Activated B cell treated with CpG ODN at 0.5 μM for 24 hours (primary cell): ENCODE measurements around the gene RPS6KB2. TPM values are rescaled to one million over a fixed set of nuclear protein-coding genes. Genes with fewer than 3 reads are reported as not detected.

Experiments
- ATAC-seq: fragments of 200-7000 bp; cut with Tn5 transposase; one replicate; pipeline ENCODE4 v1.10.0; 2021; ENCODE audit warnings: low read depth, mild to moderate bottlenecking, moderate library complexity
- CTCF ChIA-PET: fragments of 350-600 bp; sonication (Branson Sonifier 250); formaldehyde crosslinking; loops from one replicate; lab custom pipeline; 2021; ENCODE audit warnings: antibody characterized with exemption; lab: Charles Lee
- POLR2A ChIA-PET: fragments of 350-600 bp; sonication (Branson Sonifier 250); formaldehyde crosslinking; loops from one replicate; lab custom pipeline; 2021; ENCODE audit warnings: antibody characterized with exemption; lab: Charles Lee
- DNase-seq: peaks from one replicate; pipeline ENCODE4 v3.0.0; 2022
- H3K27ac Mint-ChIP-seq: one replicate; pipeline ENCODE4 v1.8.0; 2020; ENCODE audit warnings: mixed read lengths
- H3K27me3 Mint-ChIP-seq: one replicate; pipeline ENCODE4 v1.8.0; 2021; ENCODE audit warnings: mixed read lengths
- H3K36me3 Mint-ChIP-seq: one replicate; pipeline ENCODE4 v1.8.0; 2021; ENCODE audit warnings: low read depth, mixed read lengths
- H3K4me1 Mint-ChIP-seq: one replicate; pipeline ENCODE4 v1.8.0; 2021; ENCODE audit warnings: mixed read lengths
- H3K4me3 Mint-ChIP-seq: one replicate; pipeline ENCODE4 v1.8.0; 2020; ENCODE audit warnings: mild to moderate bottlenecking, mixed read lengths
- H3K9me3 Mint-ChIP-seq: one replicate; pipeline ENCODE4 v1.8.0; 2020; ENCODE audit warnings: mixed read lengths
- intact Hi-C: fragments of 100-400 bp; cut with micrococcal nuclease; formaldehyde crosslinking; loops from one replicate; pipeline ENCODE4 v1.15.1; 2024
- total RNA-seq: library from RNA; stranded (reverse); gene quantifications from 2 replicates; pipeline ENCODE4 v1.2.3, GENCODE V29; 2022
- TF ChIP-seq, protein P1 (sequence below): fragments of 200-600 bp; IDR thresholded peaks from one replicate; pipeline ENCODE4 v1.8.0; 2022; ENCODE audit warnings: antibody characterized with exemption, mild to moderate bottlenecking

The RPS6KB2 gene
- total RNA-seq, 1 donor from 2014 or later: 74.5 TPM

DNA sequence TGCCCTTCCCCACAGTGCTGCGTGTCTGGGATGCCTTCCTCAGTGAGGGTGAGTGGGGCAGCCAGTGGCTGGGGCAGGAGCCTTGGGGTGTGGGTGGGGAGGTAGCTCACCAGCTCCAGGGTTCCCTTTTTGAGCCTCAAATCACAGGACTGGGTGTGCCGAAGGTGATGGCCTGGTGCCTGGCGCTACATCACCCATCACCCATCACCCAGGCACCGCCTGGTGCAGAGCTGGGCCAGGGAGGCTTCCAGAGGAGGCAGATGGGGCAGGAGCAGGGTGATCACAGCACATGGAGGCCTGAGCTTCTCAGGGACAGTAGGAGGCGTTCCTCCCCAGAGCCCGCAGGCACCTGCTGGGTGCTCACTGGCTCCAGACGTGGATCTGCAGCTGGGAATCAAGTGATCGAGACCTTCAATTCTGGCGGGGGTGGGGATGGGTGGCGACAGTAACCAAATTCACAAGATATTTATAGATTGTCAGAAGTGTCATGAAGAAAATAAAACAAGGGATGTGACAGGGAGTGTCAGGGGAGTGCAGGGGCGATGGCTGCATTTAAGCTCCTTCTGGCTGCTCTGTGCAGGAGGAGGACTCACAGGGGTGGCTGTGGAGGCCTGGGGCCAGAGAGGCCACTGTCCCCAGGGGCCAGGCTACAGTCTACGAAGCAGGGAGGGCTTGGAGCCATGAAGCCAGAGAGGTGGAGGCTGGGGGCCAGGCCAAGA is 21.2 kb upstream of the RPS6KB2 start:
- ATAC-seq (no peak), DNase-seq (no peak)
- H3K27ac Mint-ChIP-seq: peak overlapping the region; percentile 88
- no peaks in the 10 kb centered on the region for H3K27me3 Mint-ChIP-seq
- intact Hi-C loops: no loop called here
- ChIA-PET CTCF (interaction anchor here (0.9 to 1.1 kb wide), 2 partner anchors 11 to 18 kb away, joined by 3 to 4 read pairs; no protein-coding TSS in a partner anchor), POLR2A (interaction anchor here (0.6 to 3.5 kb wide), 19 partner anchors 12 to 264 kb away, joined by 3 to 113 read pairs (median 5); partner anchors contain the start of genes CORO1B, PITPNM1, PTPRCAP and RAD9A)
- peaks cover 92% of the 10 kb centered on the region for H3K4me1 Mint-ChIP-seq
- peaks cover 36% of the 10 kb centered on the region for H3K36me3 Mint-ChIP-seq
- TF ChIP-seq, protein P1, sequence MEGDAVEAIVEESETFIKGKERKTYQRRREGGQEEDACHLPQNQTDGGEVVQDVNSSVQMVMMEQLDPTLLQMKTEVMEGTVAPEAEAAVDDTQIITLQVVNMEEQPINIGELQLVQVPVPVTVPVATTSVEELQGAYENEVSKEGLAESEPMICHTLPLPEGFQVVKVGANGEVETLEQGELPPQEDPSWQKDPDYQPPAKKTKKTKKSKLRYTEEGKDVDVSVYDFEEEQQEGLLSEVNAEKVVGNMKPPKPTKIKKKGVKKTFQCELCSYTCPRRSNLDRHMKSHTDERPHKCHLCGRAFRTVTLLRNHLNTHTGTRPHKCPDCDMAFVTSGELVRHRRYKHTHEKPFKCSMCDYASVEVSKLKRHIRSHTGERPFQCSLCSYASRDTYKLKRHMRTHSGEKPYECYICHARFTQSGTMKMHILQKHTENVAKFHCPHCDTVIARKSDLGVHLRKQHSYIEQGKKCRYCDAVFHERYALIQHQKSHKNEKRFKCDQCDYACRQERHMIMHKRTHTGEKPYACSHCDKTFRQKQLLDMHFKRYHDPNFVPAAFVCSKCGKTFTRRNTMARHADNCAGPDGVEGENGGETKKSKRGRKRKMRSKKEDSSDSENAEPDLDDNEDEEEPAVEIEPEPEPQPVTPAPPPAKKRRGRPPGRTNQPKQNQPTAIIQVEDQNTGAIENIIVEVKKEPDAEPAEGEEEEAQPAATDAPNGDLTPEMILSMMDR: no peak
- H3K4me3 Mint-ChIP-seq: peak overlapping the region; percentile 60
- no peaks in the 10 kb centered on the region for H3K9me3 Mint-ChIP-seq

DNA sequence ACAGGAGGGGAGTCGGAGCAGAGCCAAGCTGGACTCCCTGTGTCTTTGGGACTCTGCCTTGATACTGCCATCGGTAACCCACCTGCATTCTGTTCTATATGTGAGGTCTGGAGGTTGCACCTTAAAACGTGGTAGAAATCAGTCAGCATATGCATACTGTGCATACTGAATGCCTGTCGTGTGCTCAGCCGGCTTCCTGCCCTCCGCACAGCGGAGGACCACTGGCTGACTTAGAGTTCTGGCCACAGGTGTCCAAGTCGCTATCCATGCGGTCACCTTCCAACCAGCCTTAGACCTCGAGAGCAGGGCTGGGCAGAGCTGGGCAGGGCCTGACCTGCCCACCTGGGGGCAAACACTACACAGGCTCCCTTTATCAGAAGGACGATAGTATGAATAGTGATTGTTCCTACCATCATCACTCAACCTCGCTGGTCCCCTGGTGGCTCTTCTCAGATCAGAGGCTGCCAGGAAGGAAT is 20.6 kb upstream of the RPS6KB2 start:
- intact Hi-C loops: no loop called here
- ATAC-seq: no peak
- no peaks in the 10 kb centered on the region for H3K9me3 Mint-ChIP-seq
- ChIA-PET CTCF (interaction anchor here (0.9 to 1.1 kb wide), 3 partner anchors 10 to 99 kb away, joined by 3 to 4 read pairs (median 3); no protein-coding TSS in a partner anchor), POLR2A (interaction anchor here (0.7 to 3.5 kb wide), 18 partner anchors 12 to 630 kb away, joined by 3 to 113 read pairs (median 5); partner anchors contain the start of genes CORO1B, PITPNM1, PTPRCAP and RAD9A)
- no peaks in the 10 kb centered on the region for H3K27me3 Mint-ChIP-seq
- TF ChIP-seq, protein P1: no peak
- H3K36me3 Mint-ChIP-seq: peaks cover 36% of the 10 kb centered on the region
- H3K4me3 Mint-ChIP-seq: peak overlapping the region; percentile 55
- peak overlapping the region; percentile 88 for H3K27ac Mint-ChIP-seq
- DNase-seq: no peak
- H3K4me1 Mint-ChIP-seq: peaks cover 93% of the 10 kb centered on the region

DNA sequence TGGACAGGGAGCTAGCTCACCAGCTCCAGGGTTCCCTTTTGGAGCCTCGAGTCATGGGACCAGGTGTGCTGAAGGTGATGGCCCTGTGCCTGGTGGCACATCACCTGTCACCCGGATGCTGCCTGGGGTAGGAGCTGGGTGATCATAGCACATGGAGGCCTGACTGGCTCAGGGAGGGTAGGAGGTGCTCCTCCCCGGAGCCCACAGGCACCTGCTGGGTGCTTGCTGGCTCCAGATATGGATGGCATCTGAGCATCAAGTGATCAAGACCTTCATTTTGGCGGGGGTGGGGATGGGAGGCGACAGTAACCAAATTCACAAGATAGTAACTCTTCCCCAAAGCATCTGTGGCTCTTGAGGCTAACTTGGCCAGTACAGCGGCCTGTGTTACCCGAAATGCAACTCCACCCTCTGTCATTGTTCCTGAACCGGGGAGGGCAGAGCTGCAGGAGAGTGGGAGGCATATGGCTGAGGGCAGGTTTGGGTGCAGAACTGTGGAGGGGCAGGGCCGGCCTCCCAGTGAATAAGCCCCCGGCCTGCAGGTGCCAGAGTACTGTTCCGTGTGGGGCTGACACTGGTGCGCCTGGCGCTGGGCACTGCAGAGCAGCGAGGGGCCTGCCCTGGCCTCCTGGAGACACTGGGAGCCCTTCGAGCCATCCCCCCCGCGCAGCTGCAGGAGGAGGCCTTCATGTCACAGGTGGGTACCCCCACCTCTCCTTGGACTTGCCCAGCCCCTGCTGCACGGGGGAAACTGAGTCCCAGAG is 19.7 kb upstream of the RPS6KB2 start:
- TF ChIP-seq, protein P1: no peak
- H3K9me3 Mint-ChIP-seq: no peaks in the 10 kb centered on the region
- DNase-seq (no peak), ATAC-seq (no peak)
- no peaks in the 10 kb centered on the region for H3K27me3 Mint-ChIP-seq
- peaks cover 95% of the 10 kb centered on the region for H3K4me1 Mint-ChIP-seq
- CTCF ChIA-PET: interaction anchor here (1.1 to 1.3 kb wide), 3 partner anchors 30 to 169 kb away, joined by 3 to 5 read pairs (median 3); partner anchors contain the start of gene PTPRCAP
- peak overlapping the region; percentile 55 for H3K4me3 Mint-ChIP-seq
- POLR2A ChIA-PET: interaction anchor here (0.7 to 3.5 kb wide), 23 partner anchors 11 to 629 kb away, joined by 3 to 113 read pairs (median 5); partner anchors contain the start of genes AIP, CORO1B, POLD4 and PTPRCAP
- peak overlapping the region; percentile 88 for H3K27ac Mint-ChIP-seq
- peaks cover 36% of the 10 kb centered on the region for H3K36me3 Mint-ChIP-seq
- intact Hi-C loops: loop anchor here (1.0 kb wide), 1 partner anchor 20 kb away; the partner anchor contains the start of gene RPS6KB2

DNA sequence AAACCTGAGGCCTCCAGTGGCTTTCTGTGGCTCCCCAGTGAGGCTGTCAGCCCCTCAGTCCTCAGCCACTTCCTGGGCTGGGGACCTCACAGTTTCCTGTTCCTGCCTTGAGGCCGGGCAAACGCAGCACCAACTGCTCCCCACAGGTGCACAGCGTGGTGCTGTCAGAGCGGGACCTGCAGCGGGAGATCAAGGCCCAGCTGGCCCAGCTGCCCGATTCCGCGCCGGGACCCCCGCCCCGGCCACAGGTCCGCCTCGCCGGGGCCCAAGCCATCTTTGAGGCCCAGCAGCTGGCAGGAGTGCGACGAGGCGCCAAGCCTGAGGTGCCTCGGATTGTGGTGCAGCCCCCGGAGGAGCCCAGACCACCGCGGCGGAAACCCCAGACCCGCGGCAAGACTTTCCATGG is 19.0 kb upstream of the RPS6KB2 start:
- peak; percentile 63 for ATAC-seq
- Mint-ChIP-seq H3K4me3 (peak overlapping the region; percentile 80), H3K27ac (peak overlapping the region; percentile 95), H3K36me3 (peaks cover 33% of the 10 kb centered on the region), H3K9me3 (no peaks in the 10 kb centered on the region), H3K4me1 (peaks cover 93% of the 10 kb centered on the region), H3K27me3 (no peaks in the 10 kb centered on the region)
- intact Hi-C loops: loop anchor here (1.0 kb wide), 1 partner anchor 19 kb away; the partner anchor contains the start of gene RPS6KB2
- ChIA-PET CTCF (interaction anchor here (1.2 to 1.3 kb wide), 2 partner anchors 29 to 170 kb away, joined by 3 to 5 read pairs; partner anchors contain the start of gene PTPRCAP), POLR2A (interaction anchor here (0.8 to 3.5 kb wide), 18 partner anchors 10 to 169 kb away, joined by 3 to 113 read pairs (median 5); partner anchors contain the start of genes AIP, POLD4, PTPRCAP and RAD9A)
- peak; percentile 61 for DNase-seq
- TF ChIP-seq, protein P1: no peak
